Loucy (cell line): ENCODE data around the gene TRPM2.

Experiments
- H2AFZ ChIP-seq: fragments of 200-600 bp; sonication (generic); 2 replicates; pipeline ENCODE4 v1.6.0; 2016; ENCODE audit warnings: antibody characterized with exemption, mild to moderate bottlenecking, low read length, moderate library complexity
- H3F3A ChIP-seq: fragments of 200-600 bp; 2 replicates; pipeline ENCODE4 v1.6.0; 2016; ENCODE audit warnings: antibody characterized with exemption, low read depth, mild to moderate bottlenecking
- H3K27me3 ChIP-seq: fragments of 200-600 bp; sonication (generic); 2 replicates; pipeline ENCODE4 v1.6.1; 2014; ENCODE audit warnings: low read length, mild to moderate bottlenecking; ENCODE audit not compliant: insufficient read depth, poor library complexity, severe bottlenecking
- H3K36me3 ChIP-seq: fragments of 200-600 bp; sonication (generic); 2 replicates; pipeline ENCODE4 v1.6.1; 2016; ENCODE audit warnings: low read length; ENCODE audit not compliant: insufficient read depth
- H3K4me1 ChIP-seq: fragments of 200-600 bp; sonication (generic); 2 replicates; pipeline ENCODE4 v1.5.1; 2014; ENCODE audit warnings: low read length, mild to moderate bottlenecking; ENCODE audit not compliant: insufficient read depth, poor library complexity, severe bottlenecking
- H3K4me2 ChIP-seq: fragments of 200-600 bp; sonication (generic); 2 replicates; pipeline ENCODE4 v1.6.0; 2014; ENCODE audit warnings: antibody characterized with exemption, low read length, low read depth, mild to moderate bottlenecking; ENCODE audit not compliant: poor library complexity, severe bottlenecking
- H3K4me3 ChIP-seq: fragments of 200-600 bp; sonication (generic); 2 replicates; pipeline ENCODE4 v1.5.1; 2014; ENCODE audit warnings: low read length, mild to moderate bottlenecking, mixed read lengths; ENCODE audit not compliant: poor library complexity, severe bottlenecking
- H3K79me2 ChIP-seq: fragments of 200-600 bp; sonication (generic); 2 replicates; pipeline ENCODE4 v1.6.1; 2014; ENCODE audit warnings: low read length; ENCODE audit not compliant: insufficient read depth
- H3K9ac ChIP-seq: fragments of 200-600 bp; sonication (generic); 2 replicates; pipeline ENCODE4 v1.6.0; 2014; ENCODE audit warnings: mild to moderate bottlenecking, low read depth, low read length, moderate library complexity; ENCODE audit not compliant: poor library complexity, severe bottlenecking
- H3K9me2 ChIP-seq: fragments of 200-600 bp; sonication (generic); replicated peaks from 2 replicates; pipeline ENCODE4 v1.6.1; 2016; ENCODE audit warnings: low read depth, low read length, mixed read lengths
- H3K9me3 ChIP-seq: fragments of 200-600 bp; sonication (generic); 2 replicates; pipeline ENCODE4 v1.6.1; 2014; ENCODE audit warnings: mild to moderate bottlenecking, antibody characterized with exemption, low read length, low read depth; ENCODE audit not compliant: insufficient read depth
- H4K20me1 ChIP-seq: fragments of 200-600 bp; sonication (generic); 2 replicates; pipeline ENCODE4 v1.6.0; 2014; ENCODE audit warnings: antibody characterized with exemption, low read length, mild to moderate bottlenecking; ENCODE audit not compliant: insufficient read depth, poor library complexity, severe bottlenecking
- EZH2phosphoT487 ChIP-seq: fragments of 200-600 bp; IDR thresholded peaks from 2 replicates; pipeline ENCODE4 v1.6.1; 2018; ENCODE audit warnings: antibody characterized with exemption, mild to moderate bottlenecking, moderate library complexity, borderline replicate concordance
- TF ChIP-seq, protein P1 (sequence below): fragments of 200-600 bp; sonication (generic); conservative IDR thresholded peaks from 2 replicates; pipeline ENCODE4 v1.5.1; 2014; ENCODE audit warnings: mild to moderate bottlenecking, antibody characterized with exemption, low read length

TRPM2 gene

DNA sequence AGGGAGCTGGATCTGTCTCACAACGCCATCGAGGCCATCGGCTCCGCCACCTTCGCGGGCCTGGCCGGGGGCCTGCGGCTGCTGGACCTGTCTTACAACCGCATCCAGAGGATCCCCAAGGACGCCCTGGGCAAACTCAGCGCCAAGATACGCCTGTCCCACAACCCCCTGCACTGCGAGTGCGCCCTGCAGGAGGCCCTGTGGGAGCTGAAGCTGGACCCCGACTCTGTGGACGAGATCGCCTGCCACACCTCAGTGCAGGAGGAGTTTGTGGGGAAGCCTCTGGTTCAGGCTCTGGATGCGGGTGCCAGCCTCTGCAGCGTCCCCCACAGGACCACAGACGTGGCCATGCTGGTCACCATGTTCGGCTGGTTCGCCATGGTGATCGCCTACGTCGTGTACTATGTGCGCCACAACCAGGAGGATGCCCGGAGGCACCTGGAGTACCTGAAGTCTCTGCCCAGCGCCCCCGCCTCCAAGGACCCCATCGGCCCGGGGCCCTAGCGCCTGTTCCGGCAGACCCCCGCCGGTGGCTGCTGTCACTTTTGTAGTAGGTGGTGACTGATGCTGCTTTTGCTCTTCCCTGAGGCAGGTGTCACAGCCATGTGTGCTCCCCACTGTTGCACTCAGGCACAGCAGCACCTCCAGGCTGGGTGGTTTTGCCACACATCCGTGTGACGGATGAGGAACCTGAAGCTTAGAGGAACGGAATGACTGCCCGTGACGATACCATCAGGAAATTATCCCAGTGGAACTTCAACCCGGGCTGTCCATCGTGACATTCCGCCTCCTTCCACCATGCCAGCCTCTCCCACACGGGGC, 103.7 kb downstream of the TRPM2 start:
- H3K36me3 ChIP-seq: no peaks in the 10 kb centered on the region
- H3K9ac ChIP-seq: no peak overlapping the region
- no peak overlapping the region for H3K4me3 ChIP-seq
- H3K4me1 ChIP-seq: no peaks in the 10 kb centered on the region
- H3K79me2 ChIP-seq: no peaks in the 10 kb centered on the region
- H3K27me3 ChIP-seq: no peaks in the 10 kb centered on the region
- no peaks in the 10 kb centered on the region for H3F3A ChIP-seq
- no peak overlapping the region for H2AFZ ChIP-seq
- no peak for TF ChIP-seq EZH2phosphoT487
- TF ChIP-seq, protein P1, sequence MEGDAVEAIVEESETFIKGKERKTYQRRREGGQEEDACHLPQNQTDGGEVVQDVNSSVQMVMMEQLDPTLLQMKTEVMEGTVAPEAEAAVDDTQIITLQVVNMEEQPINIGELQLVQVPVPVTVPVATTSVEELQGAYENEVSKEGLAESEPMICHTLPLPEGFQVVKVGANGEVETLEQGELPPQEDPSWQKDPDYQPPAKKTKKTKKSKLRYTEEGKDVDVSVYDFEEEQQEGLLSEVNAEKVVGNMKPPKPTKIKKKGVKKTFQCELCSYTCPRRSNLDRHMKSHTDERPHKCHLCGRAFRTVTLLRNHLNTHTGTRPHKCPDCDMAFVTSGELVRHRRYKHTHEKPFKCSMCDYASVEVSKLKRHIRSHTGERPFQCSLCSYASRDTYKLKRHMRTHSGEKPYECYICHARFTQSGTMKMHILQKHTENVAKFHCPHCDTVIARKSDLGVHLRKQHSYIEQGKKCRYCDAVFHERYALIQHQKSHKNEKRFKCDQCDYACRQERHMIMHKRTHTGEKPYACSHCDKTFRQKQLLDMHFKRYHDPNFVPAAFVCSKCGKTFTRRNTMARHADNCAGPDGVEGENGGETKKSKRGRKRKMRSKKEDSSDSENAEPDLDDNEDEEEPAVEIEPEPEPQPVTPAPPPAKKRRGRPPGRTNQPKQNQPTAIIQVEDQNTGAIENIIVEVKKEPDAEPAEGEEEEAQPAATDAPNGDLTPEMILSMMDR: no peak
- no peaks in the 10 kb centered on the region for H3K9me2 ChIP-seq
- H3K4me2 ChIP-seq: no peak overlapping the region
- H4K20me1 ChIP-seq: no peaks in the 10 kb centered on the region
- peaks cover 7% of the 10 kb centered on the region; the same call in 1 of the 2 replicates for H3K9me3 ChIP-seq

DNA sequence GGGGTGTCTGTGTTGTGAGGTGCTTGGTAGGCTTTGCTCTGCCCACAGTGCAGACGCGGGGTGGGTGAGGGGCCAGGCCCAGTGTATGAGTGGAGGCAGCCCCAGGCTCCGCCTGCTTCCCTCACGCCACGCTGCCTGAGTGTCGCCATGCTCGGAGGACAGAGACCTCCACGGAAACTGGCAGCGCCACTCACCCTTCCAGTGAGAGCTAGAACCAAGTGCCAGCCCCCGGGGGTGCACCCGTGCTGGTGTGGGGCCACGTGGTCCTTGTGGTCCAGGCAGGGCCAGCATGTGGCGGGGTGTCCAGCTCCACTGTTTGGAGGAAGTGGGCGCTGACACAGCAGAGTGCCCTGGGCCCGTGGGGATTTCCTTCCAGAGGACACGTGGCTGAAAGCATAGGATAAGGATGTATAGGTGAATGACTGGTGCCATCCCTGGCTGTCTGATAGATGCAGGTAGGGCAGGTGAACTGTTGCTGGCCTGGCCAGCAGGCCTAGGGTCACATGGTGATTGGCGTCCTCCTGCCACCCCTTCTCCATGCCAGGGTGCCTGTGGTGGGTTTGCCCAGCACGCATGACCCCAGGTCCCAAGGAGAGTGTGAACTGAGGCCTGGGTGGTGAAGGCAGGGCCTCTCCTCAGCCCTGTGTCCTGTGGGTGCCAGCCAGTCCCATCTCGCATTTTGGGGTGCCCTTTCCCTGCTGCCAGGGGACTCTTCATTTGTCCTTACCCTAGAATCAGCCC, 105.7 kb downstream of the TRPM2 start:
- Histone ChIP-seq H3K36me3 (no peaks in the 10 kb centered on the region), H3K9ac (no peak overlapping the region), H3K27me3 (no peaks in the 10 kb centered on the region), H3K4me2 (no peak overlapping the region), H3F3A (no peaks in the 10 kb centered on the region), H3K79me2 (no peaks in the 10 kb centered on the region), H3K9me2 (no peaks in the 10 kb centered on the region), H3K9me3 (peaks cover 5% of the 10 kb centered on the region; the same call in 1 of the 2 replicates), H3K4me3 (no peak overlapping the region), H2AFZ (no peak overlapping the region), H3K4me1 (no peaks in the 10 kb centered on the region), H4K20me1 (no peaks in the 10 kb centered on the region)
- no peak for TF ChIP-seq EZH2phosphoT487

DNA sequence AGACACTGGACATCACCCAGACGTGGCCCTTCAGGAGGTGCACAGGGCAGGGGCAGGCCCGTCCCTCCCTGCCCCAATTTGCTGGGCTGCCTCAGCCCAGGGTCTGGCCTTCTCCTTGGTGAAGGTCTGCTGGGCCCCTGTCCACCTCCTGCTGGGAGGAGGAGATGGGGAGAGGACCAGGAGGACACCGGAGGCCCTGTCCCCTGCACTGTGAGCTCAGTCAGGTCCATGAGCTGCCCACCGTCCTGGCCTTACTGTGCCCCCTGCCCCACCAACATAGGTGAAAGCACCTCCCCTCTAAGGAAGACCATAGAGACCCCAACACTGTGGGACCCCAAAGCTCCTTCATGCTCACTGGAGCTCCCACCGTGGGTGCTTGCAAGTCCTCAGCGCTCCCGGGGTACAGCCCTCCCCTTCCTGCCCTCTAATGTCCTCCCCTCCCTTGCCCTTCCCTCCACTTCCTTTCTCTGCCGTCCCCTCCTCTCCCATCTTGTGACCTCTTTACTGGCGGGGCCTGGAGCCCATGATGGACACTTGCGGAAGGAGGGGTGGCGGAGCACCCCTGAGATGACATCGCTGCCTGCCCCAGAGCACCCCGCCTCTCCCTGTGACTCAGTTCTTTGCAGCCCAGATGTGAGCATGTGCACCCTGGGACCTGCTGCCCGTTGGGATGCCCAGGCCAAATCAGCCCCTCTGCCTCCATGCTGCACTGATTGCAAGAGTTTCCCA, 106.5 kb downstream of the TRPM2 start:
- H3K4me1 ChIP-seq: no peaks in the 10 kb centered on the region
- H3K9me3 ChIP-seq: no peaks in the 10 kb centered on the region
- H4K20me1 ChIP-seq: no peaks in the 10 kb centered on the region
- H3K4me3 ChIP-seq: no peak overlapping the region
- no peaks in the 10 kb centered on the region for H3K36me3 ChIP-seq
- TF ChIP-seq, protein P1: no peak
- TF ChIP-seq EZH2phosphoT487: no peak
- H2AFZ ChIP-seq: no peak overlapping the region
- no peak overlapping the region for H3K4me2 ChIP-seq
- no peak overlapping the region for H3K9ac ChIP-seq
- H3K79me2 ChIP-seq: no peaks in the 10 kb centered on the region
- no peaks in the 10 kb centered on the region for H3K9me2 ChIP-seq
- no peaks in the 10 kb centered on the region for H3K27me3 ChIP-seq
- H3F3A ChIP-seq: no peaks in the 10 kb centered on the region
